Lung (tissue), 12 donors: ENCODE measurements around the gene ADAM22. TPM values are rescaled to one million over a fixed set of nuclear protein-coding genes. Genes with fewer than 3 reads are reported as not detected.

ENCODE experiments used
- ATAC-seq: fragments of 200-7000 bp; cut with Tn5 transposase; one replicate; pipeline ENCODE4 v1.9.1; 2020; ENCODE audit warnings: moderate number of reproducible peaks; ENCODE audit not compliant: insufficient read depth, low FRiP score
- DNase-seq, 3 donors: peaks; one replicate each; pipeline ENCODE4 v3.0.0-alpha.2; 2013 to 2017
- H3K27ac ChIP-seq, 2 donors: one replicate each; pipeline ENCODE4 v1.5.1; 2013; ENCODE audit warnings: mild to moderate bottlenecking in 2 of 2, moderate library complexity in 2 of 2, control low read depth in 1 of 2, inconsistent platforms in 1 of 2, low read depth in 1 of 2, low read length in 1 of 2
- H3K27me3 ChIP-seq, 3 donors: one replicate each; pipeline ENCODE4 v1.5.1; 2013; ENCODE audit warnings: low read length in 2 of 3; ENCODE audit not compliant: control insufficient read depth in 3 of 3, insufficient read depth in 3 of 3
- H3K36me3 ChIP-seq, 4 donors: one replicate each; pipeline ENCODE4 v1.5.1; 2013; ENCODE audit warnings: low read length in 4 of 4, mild to moderate bottlenecking in 1 of 4, moderate library complexity in 1 of 4; ENCODE audit not compliant: control insufficient read depth in 4 of 4, insufficient read depth in 4 of 4
- H3K4me1 ChIP-seq, 5 donors: one replicate each; pipeline ENCODE4 v1.5.1; 2013; ENCODE audit warnings: low read length in 5 of 5, mild to moderate bottlenecking in 2 of 5, moderate library complexity in 1 of 5; ENCODE audit not compliant: control insufficient read depth in 5 of 5, insufficient read depth in 5 of 5
- H3K4me3 ChIP-seq: one replicate; pipeline ENCODE4 v1.5.1; 2013; ENCODE audit warnings: mild to moderate bottlenecking, control low read depth, moderate library complexity
- H3K9ac ChIP-seq, 2 donors: one replicate each; pipeline ENCODE4 v1.5.1; 2013; ENCODE audit warnings: low read length in 2 of 2, control low read depth in 1 of 2; ENCODE audit not compliant: insufficient read depth in 1 of 2
- H3K9me3 ChIP-seq, 4 donors: one replicate each; pipeline ENCODE4 v1.5.1; 2013; ENCODE audit warnings: low read length in 3 of 4, mild to moderate bottlenecking in 1 of 4, moderate library complexity in 1 of 4; ENCODE audit not compliant: control insufficient read depth in 4 of 4, insufficient read depth in 3 of 4
- WGBS, 2 donors: extraction: QIAGEN DNeasy Blood & Tissue Kit; methylation state at CpG; one replicate each; pipeline ENCODE4 v1.1.7; 2013; 5-methylcytosine and 5-hydroxymethylcytosine counted together
- polyA plus RNA-seq, 2 donors: library from polyadenylated mRNA; stranded (reverse); fragments of 200-250 nt; gene quantifications; one replicate each; pipeline ENCODE4 v1.2.1, GENCODE V29; 2013
- total RNA-seq, 2 donors: library from RNA; depleted of rRNA in 1 of 2; stranded (reverse); fragments of >200 nt in 1 of 2; gene quantifications; one replicate each; pipeline ENCODE4 v1.2.1, GENCODE V29; 2014 to 2021
- TF ChIP-seq, protein P1 (sequence below): IDR thresholded peaks from 2 replicates; pipeline ENCODE4 v1.5.1; 2012; ENCODE audit warnings: mild to moderate bottlenecking; ENCODE audit errors: control extremely low read depth, extremely low read depth
- donor health status: control.
- donor health status: control.
- donor health status: Bipolar disorder and iron deficiency.
- donor health status: healthy.
- donor health status: DM: yes; HTN: yes; CAD: no.

The ADAM22 gene
- total and polyA plus RNA-seq, 4 donors, result 0.13 to 17.7 (median 0.97) TPM

DNA sequence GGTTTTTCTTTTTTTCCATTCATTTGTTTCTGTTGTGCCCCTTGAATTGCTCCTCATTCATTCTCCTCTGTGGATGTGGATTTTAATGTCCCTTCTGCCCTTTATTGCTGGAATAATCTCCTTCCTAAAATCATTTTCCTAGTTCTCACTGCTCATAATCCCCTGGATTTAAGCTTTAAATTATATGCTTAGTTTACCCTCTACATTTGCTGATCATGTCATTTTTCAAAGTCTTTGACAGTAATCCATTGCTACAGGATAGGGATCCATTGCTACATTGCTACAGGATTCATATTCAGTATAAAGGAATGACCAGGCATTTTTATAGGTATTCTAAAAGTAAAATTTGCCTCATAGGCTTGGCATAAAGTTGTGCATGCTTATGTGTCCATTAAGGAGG is 14.3 kb downstream of the ADAM22 start:
- Histone ChIP-seq H3K4me3 (no peak overlapping the region), H3K27ac (no peak overlapping the region), H3K27me3 (no peaks in the 10 kb centered on the region), H3K9me3 (no peaks in the 10 kb centered on the region), H3K4me1 (no peaks in the 10 kb centered on the region), H3K36me3 (no peaks in the 10 kb centered on the region), H3K9ac (no peak overlapping the region)
- TF ChIP-seq, protein P1, sequence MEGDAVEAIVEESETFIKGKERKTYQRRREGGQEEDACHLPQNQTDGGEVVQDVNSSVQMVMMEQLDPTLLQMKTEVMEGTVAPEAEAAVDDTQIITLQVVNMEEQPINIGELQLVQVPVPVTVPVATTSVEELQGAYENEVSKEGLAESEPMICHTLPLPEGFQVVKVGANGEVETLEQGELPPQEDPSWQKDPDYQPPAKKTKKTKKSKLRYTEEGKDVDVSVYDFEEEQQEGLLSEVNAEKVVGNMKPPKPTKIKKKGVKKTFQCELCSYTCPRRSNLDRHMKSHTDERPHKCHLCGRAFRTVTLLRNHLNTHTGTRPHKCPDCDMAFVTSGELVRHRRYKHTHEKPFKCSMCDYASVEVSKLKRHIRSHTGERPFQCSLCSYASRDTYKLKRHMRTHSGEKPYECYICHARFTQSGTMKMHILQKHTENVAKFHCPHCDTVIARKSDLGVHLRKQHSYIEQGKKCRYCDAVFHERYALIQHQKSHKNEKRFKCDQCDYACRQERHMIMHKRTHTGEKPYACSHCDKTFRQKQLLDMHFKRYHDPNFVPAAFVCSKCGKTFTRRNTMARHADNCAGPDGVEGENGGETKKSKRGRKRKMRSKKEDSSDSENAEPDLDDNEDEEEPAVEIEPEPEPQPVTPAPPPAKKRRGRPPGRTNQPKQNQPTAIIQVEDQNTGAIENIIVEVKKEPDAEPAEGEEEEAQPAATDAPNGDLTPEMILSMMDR, result no peak
- DNase-seq, result no peak
- no peak for ATAC-seq

DNA sequence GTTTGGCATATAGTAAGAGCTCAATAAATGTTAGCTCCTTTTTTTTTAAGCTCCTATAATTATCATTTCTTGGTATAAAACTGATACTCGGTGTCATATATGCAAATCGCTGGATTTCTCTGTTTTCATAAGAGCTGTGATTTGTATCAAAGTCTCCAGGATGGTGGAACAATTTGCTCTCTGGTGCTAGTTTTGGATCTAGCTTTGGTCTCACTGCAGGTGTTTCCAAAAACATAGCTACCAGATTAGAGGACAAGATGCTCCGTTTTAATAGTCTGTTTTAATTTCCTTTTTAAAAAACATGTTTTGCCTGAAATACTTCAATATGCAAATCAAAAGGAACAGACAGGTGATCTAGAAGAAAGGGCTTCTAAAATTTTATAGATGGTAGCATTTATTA is 25.3 kb downstream of the ADAM22 start:
- H3K27ac ChIP-seq, result no peak overlapping the region
- H3K27me3 ChIP-seq, result no peaks in the 10 kb centered on the region
- H3K4me3 ChIP-seq, result no peak overlapping the region
- TF ChIP-seq, protein P1, result no peak
- H3K4me1 ChIP-seq, result no peaks in the 10 kb centered on the region
- peaks cover 0 to 2% (median 0%) of the 10 kb centered on the region in 4 donors for H3K9me3 ChIP-seq
- DNase-seq (no peak), ATAC-seq (no peak)
- H3K9ac ChIP-seq, result no peak overlapping the region
- WGBS, 2 donors, result 93 to 98% methylated on average over 3 of the region's 3 CpGs
- H3K36me3 ChIP-seq, result no peaks in the 10 kb centered on the region

DNA sequence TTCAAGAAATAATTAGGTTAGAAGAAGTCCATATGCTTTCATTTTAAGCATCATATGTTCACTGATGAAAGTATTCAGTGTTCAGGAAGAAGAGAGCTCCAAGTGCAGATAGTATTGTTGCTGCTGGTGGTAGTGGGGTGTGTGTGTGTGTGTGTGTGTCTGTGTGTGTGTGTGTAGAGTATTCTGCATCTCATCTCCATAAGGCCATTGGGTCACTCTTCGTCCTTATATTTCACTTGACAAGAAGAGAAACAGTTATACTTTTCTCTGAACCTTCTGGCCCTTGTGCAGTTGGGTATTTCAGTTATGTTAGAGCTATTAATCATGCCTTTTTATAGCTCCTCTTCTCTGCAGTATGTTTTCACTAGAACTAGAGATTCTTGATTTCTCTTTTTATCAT is 26.2 kb downstream of the ADAM22 start:
- Histone ChIP-seq H3K9ac (no peak overlapping the region), H3K27ac (no peak overlapping the region), H3K9me3 (peaks cover 0 to 2% (median 0%) of the 10 kb centered on the region in 4 donors), H3K27me3 (no peaks in the 10 kb centered on the region), H3K36me3 (no peaks in the 10 kb centered on the region), H3K4me1 (no peaks in the 10 kb centered on the region), H3K4me3 (no peak overlapping the region)
- ATAC-seq, result no peak
- WGBS, 2 donors, result 64 to 85% methylated on average over 1 of the region's 1 CpG
- DNase-seq, result no peak
- TF ChIP-seq, protein P1, result no peak

DNA sequence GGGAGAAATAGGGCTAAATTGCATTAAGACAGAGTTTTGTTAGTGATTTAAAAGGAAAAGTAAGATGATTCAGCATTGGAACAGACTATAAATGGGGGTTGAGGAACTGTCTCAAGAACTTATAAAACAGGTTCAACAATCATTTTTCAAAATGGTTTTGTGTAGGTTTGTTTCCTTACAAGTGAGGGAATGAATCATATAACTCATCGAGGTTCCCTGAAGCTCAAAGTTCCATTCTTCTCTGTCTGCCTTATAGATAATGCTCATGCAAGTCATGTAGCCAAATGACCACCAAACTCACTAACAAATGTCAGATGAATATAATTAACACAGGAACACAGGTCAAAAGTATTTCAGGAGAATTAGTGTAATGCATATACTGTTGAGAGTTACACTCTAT is 27.7 kb downstream of the ADAM22 start:
- no peak for ATAC-seq
- Histone ChIP-seq H3K27me3 (no peaks in the 10 kb centered on the region), H3K9ac (no peak overlapping the region), H3K36me3 (no peaks in the 10 kb centered on the region), H3K9me3 (no peaks in the 10 kb centered on the region), H3K27ac (no peak overlapping the region), H3K4me3 (no peak overlapping the region), H3K4me1 (no peaks in the 10 kb centered on the region)
- TF ChIP-seq, protein P1, result no peak
- WGBS, 2 donors, result 92 to 93% methylated on average over 1 of the region's 1 CpG
- DNase-seq, result no peak
